ENCODE measurements around the gene PPARG.

PPARG gene

GRCh38 chr3:12415014-12415680, 126.3 kb downstream of the PPARG start:
- no peak for DNase-seq (ENCODE audit: low spot score)

DNA sequence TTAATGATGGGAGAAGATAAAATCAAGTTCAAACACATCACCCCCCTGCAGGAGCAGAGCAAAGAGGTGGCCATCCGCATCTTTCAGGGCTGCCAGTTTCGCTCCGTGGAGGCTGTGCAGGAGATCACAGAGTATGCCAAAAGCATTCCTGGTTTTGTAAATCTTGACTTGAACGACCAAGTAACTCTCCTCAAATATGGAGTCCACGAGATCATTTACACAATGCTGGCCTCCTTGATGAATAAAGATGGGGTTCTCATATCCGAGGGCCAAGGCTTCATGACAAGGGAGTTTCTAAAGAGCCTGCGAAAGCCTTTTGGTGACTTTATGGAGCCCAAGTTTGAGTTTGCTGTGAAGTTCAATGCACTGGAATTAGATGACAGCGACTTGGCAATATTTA, 127.9 kb downstream of the PPARG start:
- DNase-seq (ENCODE audit: low spot score) = no peak

GRCh38 chr3:12420393-12420792, 131.5 kb downstream of the PPARG start:
- DNase-seq (ENCODE audit: low spot score) = no peak

- DNase-seq (ENCODE audit: low spot score) = no peak
Observed at GRCh38 chr3:12421132-12421531, 132.3 kb downstream of the PPARG start.

DNA sequence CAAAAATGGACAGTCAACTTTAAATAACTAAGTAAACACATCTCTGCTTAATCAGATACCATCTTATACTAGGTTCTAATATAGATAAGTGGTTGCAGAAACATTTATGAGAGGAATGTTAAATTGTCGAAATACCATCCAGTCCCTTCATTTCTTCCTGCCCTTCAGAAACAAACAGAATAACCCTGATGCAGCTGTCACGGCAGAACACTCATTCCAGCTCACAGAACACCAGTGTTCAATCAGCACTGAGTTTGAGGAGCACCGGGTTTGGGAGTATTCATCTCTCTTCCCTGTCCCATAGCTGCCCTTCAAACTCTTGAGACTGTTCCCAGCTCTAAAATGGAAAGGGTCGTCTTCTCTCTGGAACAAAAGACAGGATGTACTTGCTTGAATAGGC, 134.3 kb downstream of the PPARG start:
- DNase-seq (ENCODE audit: low spot score) = no peak

- no peak for DNase-seq (ENCODE audit: low spot score)
Observed at GRCh38 chr3:12423918-12424630, 135.2 kb downstream of the PPARG start.

GRCh38 chr3:12424635-12425319, 135.9 kb downstream of the PPARG start:
- no peak for DNase-seq (ENCODE audit: low spot score)

GRCh38 chr3:12425850-12426579, 137.1 kb downstream of the PPARG start:
- DNase-seq (ENCODE audit: low spot score) = no peak

GRCh38 chr3:12427551-12427950, 138.7 kb downstream of the PPARG start:
- DNase-seq (ENCODE audit: low spot score) = no peak

DNA sequence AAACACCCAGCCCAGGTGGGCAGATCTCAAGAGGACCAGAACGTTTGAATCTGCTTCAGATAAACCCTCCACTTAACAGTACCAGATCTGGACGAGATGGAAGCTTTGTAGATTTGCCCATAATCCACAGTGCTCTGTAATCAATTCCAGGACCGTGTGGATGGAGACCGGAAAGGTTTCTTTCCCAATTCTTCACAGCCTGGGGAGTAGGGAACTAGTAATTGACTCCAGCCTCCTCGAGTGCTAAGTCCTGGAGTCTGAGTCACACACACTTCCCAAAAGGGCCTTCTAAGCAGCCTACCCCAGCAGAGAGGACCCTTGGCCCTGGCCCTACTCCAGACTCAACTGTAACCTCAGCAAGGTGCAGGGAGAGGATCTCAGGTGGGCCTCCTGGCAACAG, 139.3 kb downstream of the PPARG start:
- no peak for DNase-seq (ENCODE audit: low spot score)

DNA sequence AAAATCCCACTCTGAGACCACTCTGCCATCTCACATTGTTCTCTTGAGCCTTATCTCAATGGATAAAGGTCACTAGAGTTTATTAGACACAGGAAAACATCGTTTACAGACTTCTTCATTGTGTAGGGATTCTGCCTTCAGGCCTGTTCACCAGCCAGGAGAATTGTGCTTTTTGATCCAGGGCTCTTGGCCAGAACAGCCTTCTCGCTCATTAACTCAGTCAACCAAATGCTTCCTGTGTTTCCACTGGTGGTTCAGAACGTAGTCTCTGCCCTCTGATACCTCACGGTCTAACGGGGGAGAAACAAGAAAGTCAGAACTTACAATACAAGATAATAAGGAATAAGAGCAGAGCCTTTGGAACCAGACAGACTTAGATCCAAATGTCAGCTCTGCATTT, 141.2 kb downstream of the PPARG start:
- DNase-seq (ENCODE audit: low spot score) = no peak

- no peak for DNase-seq (ENCODE audit: low spot score)
Observed at GRCh38 chr3:12433823-12434222, 145.0 kb downstream of the PPARG start.

DNA sequence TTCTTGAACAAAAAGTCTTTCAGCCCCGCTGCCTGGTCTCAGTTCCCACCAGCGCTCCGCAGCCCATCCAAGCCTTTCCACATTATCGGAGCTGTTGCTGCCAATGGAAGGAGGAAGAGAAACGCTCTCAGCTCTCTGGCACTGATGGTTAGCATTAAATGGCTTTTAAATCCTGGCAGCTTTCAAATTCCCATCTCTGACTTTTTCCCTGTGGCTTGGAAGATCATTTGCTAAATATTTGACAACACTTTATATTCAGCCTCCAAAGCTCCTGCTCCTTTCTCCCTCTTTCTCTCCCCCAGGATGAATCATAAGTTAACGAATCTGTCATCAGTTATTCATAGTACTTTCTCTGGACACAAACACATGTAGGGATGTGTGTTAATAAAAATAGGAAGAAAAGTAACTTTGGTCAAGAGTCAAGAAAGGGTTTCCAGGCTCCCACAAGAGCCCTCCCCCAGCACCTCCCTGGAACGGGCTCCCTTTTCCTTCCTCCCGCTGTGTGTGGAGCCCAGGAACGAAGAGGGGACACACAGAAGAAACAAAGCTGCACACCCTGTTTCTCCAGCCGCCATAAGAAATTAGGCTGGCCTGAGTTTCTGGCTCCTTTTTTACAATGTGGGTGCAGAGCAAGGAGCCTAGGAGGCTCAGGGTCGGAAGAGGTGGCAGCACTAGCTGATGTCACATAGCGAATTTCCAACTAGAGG, 147.8 kb downstream of the PPARG start:
- DNase-seq (ENCODE audit: low spot score) = peak; percentile 57

- DNase-seq (ENCODE audit: low spot score) = no peak
Observed at GRCh38 chr3:12437221-12437605, 148.3 kb downstream of the PPARG start.

- DNase-seq (ENCODE audit: low spot score) = no peak
Observed at GRCh38 chr3:12437861-12438260, 149.0 kb downstream of the PPARG start.

DNA sequence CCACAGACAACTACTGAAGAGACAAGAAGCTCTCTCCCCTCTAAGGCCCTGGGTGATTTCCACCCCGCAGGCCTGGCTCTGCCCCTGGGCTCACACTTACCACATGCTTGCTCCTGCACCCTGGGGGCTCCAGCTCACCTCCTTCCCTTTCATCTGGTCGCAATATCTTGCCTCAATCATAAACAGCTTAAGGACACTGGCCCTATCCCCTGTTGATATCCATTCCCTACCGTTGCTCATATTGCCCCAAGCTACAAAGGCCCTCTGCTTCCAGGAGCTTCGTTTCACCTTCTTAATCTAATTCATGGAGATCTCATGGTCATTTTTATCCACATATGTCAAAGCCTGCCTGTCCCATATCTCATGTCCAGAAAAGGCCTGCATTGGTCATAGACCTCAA, 149.4 kb downstream of the PPARG start:
- no peak for DNase-seq (ENCODE audit: low spot score)

- no peak for DNase-seq (ENCODE audit: low spot score)
Observed at GRCh38 chr3:12439161-12439940, 150.5 kb downstream of the PPARG start.

DNA sequence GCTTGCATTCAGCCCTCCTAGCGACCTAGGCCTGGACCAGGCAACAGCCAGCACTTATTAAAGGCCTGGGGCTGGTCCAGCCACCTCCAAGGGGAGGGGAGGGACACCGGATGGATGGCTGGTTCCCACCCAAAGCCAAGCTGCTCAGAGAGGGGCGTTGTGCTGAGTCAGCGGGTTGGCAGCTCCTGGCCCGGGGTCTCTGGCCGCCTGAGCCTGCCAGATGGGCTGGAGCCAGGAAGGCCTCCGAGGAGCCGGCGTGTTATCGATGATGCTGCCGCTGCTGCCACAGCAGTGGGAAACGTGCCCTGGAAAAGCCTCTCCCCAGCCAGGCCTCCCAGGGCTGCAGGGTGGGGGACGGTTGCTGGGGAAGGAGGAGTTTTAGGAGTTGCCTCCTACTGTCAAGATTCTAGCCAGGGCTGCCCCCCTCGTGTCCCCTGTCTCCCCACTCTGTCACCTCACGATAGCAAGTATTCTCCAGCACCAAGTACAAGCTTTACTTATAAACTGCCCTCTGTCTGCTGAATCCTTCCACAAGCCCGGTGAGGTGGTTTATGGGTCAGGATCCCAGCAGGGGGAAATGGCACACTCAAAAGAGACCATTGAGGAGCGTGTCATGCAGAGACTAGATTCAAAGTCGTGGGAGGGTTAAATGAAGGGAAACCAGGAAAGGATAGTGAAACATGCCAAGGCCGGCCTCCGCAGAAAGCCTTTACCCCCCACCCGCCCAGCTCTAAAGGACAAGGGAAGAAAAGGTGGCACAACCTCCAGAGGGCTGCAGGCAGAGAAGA, 152.3 kb downstream of the PPARG start:
- DNase-seq (ENCODE audit: low spot score) = peak; percentile 28

GRCh38 chr3:12442654-12443501, 154.0 kb downstream of the PPARG start:
- DNase-seq (ENCODE audit: low spot score) = no peak
